HCT116 (cell line): ENCODE results near the gene MUC5B.

Source experiments
- CTCF ChIP-seq, 3 experiments: fragments of 200-600 bp in 1 of 3; sonication (generic) in 1 of 3; IDR thresholded peaks in 2 of 3; conservative IDR thresholded peaks in 1 of 3; 2 replicates each; pipeline ENCODE4 v1.5.1; 2012 to 2017; ENCODE audit warnings: low read depth in 2 of 3, low read length in 2 of 3, antibody characterized with exemption in 1 of 3, borderline replicate concordance in 1 of 3, control low read depth in 1 of 3, mild to moderate bottlenecking in 1 of 3, mixed read lengths in 1 of 3, mixed run types in 1 of 3, moderate library complexity in 1 of 3; ENCODE audit not compliant: insufficient read depth in 1 of 3
- EZH2 ChIP-seq: fragments of 200-600 bp; sonication (generic); IDR thresholded peaks from 2 replicates; pipeline ENCODE4 v1.6.1; 2017; ENCODE audit warnings: antibody characterized with exemption, mixed run types
- POLR2A ChIP-seq: IDR thresholded peaks from 2 replicates; pipeline ENCODE4 v1.7.0; 2011; ENCODE audit warnings: borderline replicate concordance; ENCODE audit not compliant: insufficient read depth, insufficient read length; ENCODE audit errors: extremely low read depth
- POLR2AphosphoS5 ChIP-seq: IDR thresholded peaks from 2 replicates; pipeline ENCODE4 v1.6.1; 2011; ENCODE audit warnings: mild to moderate bottlenecking, low read depth, low read length, moderate library complexity
- YY1 ChIP-seq: IDR thresholded peaks from 2 replicates; pipeline ENCODE4 v1.6.1; 2011; ENCODE audit warnings: low read length, low read depth, moderate library complexity, mild to moderate bottlenecking; ENCODE audit not compliant: insufficient replicate concordance; ENCODE audit errors: extremely low read depth

GRCh38 chr11:1274501-1274900 lies 51.6 kb downstream of the MUC5B start:
- TF ChIP-seq POLR2AphosphoS5, result no peak
- TF ChIP-seq CTCF (IDR thresholded peaks at IDR 0.05 in 2 of 3, conservative IDR thresholded peaks at IDR 0.05 in 1 of 3; ENCODE audit: borderline replicate concordance in 1 of 3, insufficient read depth in 1 of 3, low read depth in 2 of 3, low read length in 2 of 3), result no peak
- TF ChIP-seq POLR2A, result no peak
- TF ChIP-seq EZH2, result no peak
- TF ChIP-seq YY1, result no peak
